Heart left ventricle (tissue), 16 donors: ENCODE data around the gene AMIGO3. TPM values are rescaled to one million over a fixed set of nuclear protein-coding genes. Genes with fewer than 3 reads are reported as not detected.

Source experiments
- ATAC-seq, 4 donors: fragments of 200-7000 bp; cut with Tn5 transposase; one replicate each; pipeline ENCODE4 v1.9.1; 2020 to 2022; ENCODE audit warnings: moderate library complexity in 4 of 4, mild to moderate bottlenecking in 3 of 4, moderate number of reproducible peaks in 1 of 4
- DNase-seq, 5 donors: peaks; one replicate each; pipeline ENCODE4 v3.0.0-alpha.2; 2020
- H3K27ac ChIP-seq, 12 donors: fragments of 200-600 bp; sonication (generic) in 4 of 12; one replicate each; pipeline versions ENCODE4 v1.5.0 to v1.8.0; 2016 to 2022; ENCODE audit warnings: mild to moderate bottlenecking in 2 of 12
- H3K27me3 ChIP-seq, 9 donors: fragments of 200-600 bp; sonication (generic) in 2 of 9; one replicate each; pipeline versions ENCODE4 v1.5.1 to v1.8.0; 2016 to 2022; ENCODE audit warnings: mild to moderate bottlenecking in 3 of 9
- H3K36me3 ChIP-seq, 9 donors: fragments of 200-600 bp; sonication (generic) in 2 of 9; one replicate each; pipeline versions ENCODE4 v1.5.0 to v1.8.0; 2018 to 2022; ENCODE audit warnings: mild to moderate bottlenecking in 2 of 9
- H3K4me1 ChIP-seq, 12 donors: fragments of 200-600 bp; sonication (generic) in 4 of 12; one replicate each; pipeline versions ENCODE4 v1.5.0 to v1.8.0; 2016 to 2022; ENCODE audit warnings: mild to moderate bottlenecking in 3 of 12
- H3K4me3 ChIP-seq, 12 donors: fragments of 200-600 bp; sonication (generic) in 4 of 12; one replicate each; pipeline versions ENCODE4 v1.5.0 to v1.8.0; 2017 to 2022; ENCODE audit warnings: mild to moderate bottlenecking in 9 of 12, moderate library complexity in 4 of 12
- H3K9me3 ChIP-seq, 12 donors: fragments of 200-600 bp; sonication (generic) in 4 of 12; one replicate each; pipeline versions ENCODE4 v1.5.0 to v1.8.0; 2016 to 2022; ENCODE audit warnings: mild to moderate bottlenecking in 1 of 12
- POLR2A ChIP-seq, 2 donors: fragments of 450-650 bp; IDR thresholded peaks; one replicate each; pipeline ENCODE4 v1.6.1; 2017; ENCODE audit warnings: antibody characterized with exemption in 2 of 2, mild to moderate bottlenecking in 2 of 2, moderate library complexity in 2 of 2
- WGBS, 4 donors: extraction: QIAGEN DNeasy Blood & Tissue Kit in 2 of 4; methylation state at CpG; one replicate each; pipeline versions ENCODE4 v1.1.5 to v1.1.7; 2013 to 2018; 5-methylcytosine and 5-hydroxymethylcytosine counted together
- intact Hi-C, 10 donors: fragments of 100-400 bp; cut with DNase I; formaldehyde crosslinking; loops; one replicate each; pipeline versions ENCODE4 v1.11.1 to v1.14.2; 2022
- long read RNA-seq, 3 donors: library from polyadenylated mRNA; unstranded; transcript quantifications; one replicate each; pipeline ENCODE4 v2.0.0, GENCODE V29; 2020 to 2021
- polyA plus RNA-seq, 2 donors: library from polyadenylated mRNA; stranded (reverse); fragments of 200-250 nt; gene quantifications; one replicate each; pipeline ENCODE4 v1.2.3, GENCODE V29; 2013
- total RNA-seq, 9 donors: library from RNA; depleted of rRNA in 2 of 9; stranded (reverse); fragments of >200 nt in 2 of 9; fragmentation: NEBNext Ultra II Directional in 3 of 9; extraction: Animal tissue kit (Norgen Biotek cat#: 25700) in 3 of 9; gene quantifications; one replicate each; pipeline versions ENCODE4 v1.1.0 to v1.2.4, GENCODE V29; 2016 to 2023
- TF ChIP-seq, protein P1 (sequence below), 12 donors: fragments of 200-600 bp; sonication (generic) in 4 of 12; IDR thresholded peaks; one replicate each; pipeline versions ENCODE4 v1.5.0 to v1.8.0; 2018 to 2022; ENCODE audit warnings: antibody characterized with exemption in 12 of 12, mild to moderate bottlenecking in 5 of 12
- donor health status: ischemic (EF 13 %, LVEDD 7.1; RV severe dilation, severe dysfunction).
- donor health status: healthy with polysubstance abuse.
- donor health status: DM: no; HTN: yes; CAD: no.
- donor health status: DM: no; HTN: no; CAD: no.
- donor health status: ischemic (EF 25% LVEDD 6.9; RV normal size, moderate dysfunction).
- donor health status: ischemic (EF 25% LVEDD 5.7; RV mildly dilated, moderate dysfunction).
- donor health status: healthy.
- donor health status: DM: yes; HTN: yes; CAD: no.
- donor health status: ischemic (EF 35%, LVEDD 5.7; RV mildly dilated, moderate dysfunction).
- donor health status: nonischemic (EF 11% LVEDD 7.7; RV severe dilation, severe dysfunction).
- donor health status: DM: yes; HTN: yes; CAD: no.
- donor health status: PGD.
- donor health status: ischemic (EF 29% LVEDD 5.4; RV normal size, mild dysfunction).
- donor health status: nonischemic (EF 23%, LVEDD 6.1; RV moderate dilation, normal function).

Gene AMIGO3, protein sequence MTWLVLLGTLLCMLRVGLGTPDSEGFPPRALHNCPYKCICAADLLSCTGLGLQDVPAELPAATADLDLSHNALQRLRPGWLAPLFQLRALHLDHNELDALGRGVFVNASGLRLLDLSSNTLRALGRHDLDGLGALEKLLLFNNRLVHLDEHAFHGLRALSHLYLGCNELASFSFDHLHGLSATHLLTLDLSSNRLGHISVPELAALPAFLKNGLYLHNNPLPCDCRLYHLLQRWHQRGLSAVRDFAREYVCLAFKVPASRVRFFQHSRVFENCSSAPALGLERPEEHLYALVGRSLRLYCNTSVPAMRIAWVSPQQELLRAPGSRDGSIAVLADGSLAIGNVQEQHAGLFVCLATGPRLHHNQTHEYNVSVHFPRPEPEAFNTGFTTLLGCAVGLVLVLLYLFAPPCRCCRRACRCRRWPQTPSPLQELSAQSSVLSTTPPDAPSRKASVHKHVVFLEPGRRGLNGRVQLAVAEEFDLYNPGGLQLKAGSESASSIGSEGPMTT
- 1 to 10 TPM in 1 of 9 donors, under 1 TPM in 2, not detected in 6; 0.14 to 1.4 (median 0.40) TPM for total RNA-seq
- polyA plus RNA-seq: under 1 TPM; 0.69 to 0.76 TPM
- long read RNA-seq, donor 1: 0 reads
- long read RNA-seq, donor 2, partial matches to known transcripts: 0 of 3 reads
- long read RNA-seq, donor 2, other reads (novel, unspliced or antisense): 0 of 3 reads
- long read RNA-seq, donor 3, partial matches to known transcripts: 0 of 2 reads
- long read RNA-seq, donor 3, other reads (novel, unspliced or antisense): 0 of 2 reads

GRCh38 chr3:49719214-49719884, at the start of gene AMIGO3:
Gene AMIGO3 (minus strand): TSS chr3:49719684. CDS start chr3:49719465, 219 bp downstream.
- peaks cover 0 to 46% (median 36%) of the 10 kb centered on the region in 9 donors for H3K36me3 ChIP-seq
- H3K27ac ChIP-seq: peak within 1 kb of the TSS in 10 of 12 donors; percentile 24 to 79 (median 66)
- 0 to 2% (median 1%) methylated on average over 19 to 50 of the region's 50 CpGs for WGBS, 4 donors
- peak within 1 kb of the TSS; percentile 29 to 72 (median 63) for H3K4me3 ChIP-seq
- H3K4me1 ChIP-seq: peaks cover 13 to 37% (median 23%) of the 10 kb centered on the region in 12 donors
- H3K27me3 ChIP-seq: no peaks in the 10 kb centered on the region
- DNase-seq (peak; percentile 95 to 99 (median 97)), ATAC-seq (peak; percentile 71 to 87 (median 79))
- no peaks in the 10 kb centered on the region for H3K9me3 ChIP-seq
- TF ChIP-seq POLR2A (IDR thresholded peaks at IDR 0.05): peak; percentile 7 to 96
- TF ChIP-seq, protein P1, sequence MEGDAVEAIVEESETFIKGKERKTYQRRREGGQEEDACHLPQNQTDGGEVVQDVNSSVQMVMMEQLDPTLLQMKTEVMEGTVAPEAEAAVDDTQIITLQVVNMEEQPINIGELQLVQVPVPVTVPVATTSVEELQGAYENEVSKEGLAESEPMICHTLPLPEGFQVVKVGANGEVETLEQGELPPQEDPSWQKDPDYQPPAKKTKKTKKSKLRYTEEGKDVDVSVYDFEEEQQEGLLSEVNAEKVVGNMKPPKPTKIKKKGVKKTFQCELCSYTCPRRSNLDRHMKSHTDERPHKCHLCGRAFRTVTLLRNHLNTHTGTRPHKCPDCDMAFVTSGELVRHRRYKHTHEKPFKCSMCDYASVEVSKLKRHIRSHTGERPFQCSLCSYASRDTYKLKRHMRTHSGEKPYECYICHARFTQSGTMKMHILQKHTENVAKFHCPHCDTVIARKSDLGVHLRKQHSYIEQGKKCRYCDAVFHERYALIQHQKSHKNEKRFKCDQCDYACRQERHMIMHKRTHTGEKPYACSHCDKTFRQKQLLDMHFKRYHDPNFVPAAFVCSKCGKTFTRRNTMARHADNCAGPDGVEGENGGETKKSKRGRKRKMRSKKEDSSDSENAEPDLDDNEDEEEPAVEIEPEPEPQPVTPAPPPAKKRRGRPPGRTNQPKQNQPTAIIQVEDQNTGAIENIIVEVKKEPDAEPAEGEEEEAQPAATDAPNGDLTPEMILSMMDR (IDR thresholded peaks at IDR 0.05): peak; percentile 8 to 69 (median 54)
- intact Hi-C loops: loop anchor here in 2 of 10 donors (10.0 kb wide), 2 partner anchors 115 to 185 kb away; partner anchors contain the start of gene MST1R (in 1 of the 2)

DNA sequence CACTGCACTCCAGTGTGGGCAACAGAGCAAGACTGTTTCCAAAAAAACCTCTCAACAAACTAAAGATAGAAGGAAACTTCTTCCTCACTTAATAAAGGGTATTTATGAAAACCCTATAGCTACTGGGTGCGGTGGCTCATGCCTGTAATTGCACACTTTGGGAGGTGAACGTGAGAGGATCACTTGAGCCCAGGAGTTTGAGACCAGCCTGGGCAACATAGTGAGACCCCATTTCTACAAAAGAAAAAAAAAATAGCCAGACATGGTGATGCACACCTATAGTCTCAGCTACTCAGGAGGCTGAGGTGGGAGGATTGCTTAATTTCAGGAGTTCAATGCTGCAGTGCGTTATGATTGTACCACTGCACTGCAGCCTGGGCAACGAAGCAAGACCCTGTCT, 44.5 kb upstream of the AMIGO3 start:
- intact Hi-C loops: no loop called here
- ATAC-seq (no peak), DNase-seq (no peak)
- no peak overlapping the region for H3K27ac ChIP-seq
- H3K27me3 ChIP-seq: no peaks in the 10 kb centered on the region
- no peak overlapping the region for H3K4me3 ChIP-seq
- peaks cover 0 to 7% (median 0%) of the 10 kb centered on the region in 12 donors for H3K4me1 ChIP-seq
- TF ChIP-seq, protein P1 (IDR thresholded peaks at IDR 0.05): no peak
- TF ChIP-seq POLR2A (IDR thresholded peaks at IDR 0.05): no peak
- peaks cover 0 to 21% (median 3%) of the 10 kb centered on the region in 9 donors for H3K36me3 ChIP-seq
- H3K9me3 ChIP-seq: no peaks in the 10 kb centered on the region
- WGBS, 4 donors: 96 to 97% (median 97%) methylated on average over 4 of the region's 4 CpGs

GRCh38 chr3:49761661-49762060, 42.2 kb upstream of the AMIGO3 start:
- Histone ChIP-seq H3K9me3 (no peaks in the 10 kb centered on the region), H3K4me3 (no peak overlapping the region), H3K27me3 (no peaks in the 10 kb centered on the region), H3K4me1 (peaks cover 0 to 19% (median 3%) of the 10 kb centered on the region in 12 donors), H3K27ac (no peak overlapping the region), H3K36me3 (peaks cover 0 to 17% (median 3%) of the 10 kb centered on the region in 9 donors)
- no peak for ATAC-seq
- intact Hi-C loops: no loop called here
- DNase-seq: no peak
- 82 to 93% (median 88%) methylated on average over 3 of the region's 3 CpGs for WGBS, 4 donors
- TF ChIP-seq, protein P1 (IDR thresholded peaks at IDR 0.05): no peak
- no peak for TF ChIP-seq POLR2A (IDR thresholded peaks at IDR 0.05)
